Kasumi-1 (cell line): ENCODE measurements around the gene SV2C.

Experiments
- DNase-seq, 2 experiments: peaks; one replicate each; lab custom pipeline; 2025; lab: John Stamatoyannopoulos, UW

The SV2C gene

GRCh38 chr5:76256116-76256889, 173.1 kb downstream of the SV2C start:
- peak; percentile 87 to 90 for DNase-seq

- no peak for DNase-seq
Measured at GRCh38 chr5:76257225-76257833, 174.1 kb downstream of the SV2C start.

- DNase-seq = no peak
Measured at GRCh38 chr5:76257897-76258296, 174.7 kb downstream of the SV2C start.

- no peak for DNase-seq
Measured at GRCh38 chr5:76264681-76265080, 181.5 kb downstream of the SV2C start.

- DNase-seq = no peak
Measured at GRCh38 chr5:76269259-76269931, 186.2 kb downstream of the SV2C start.

GRCh38 chr5:76269932-76270610, 186.9 kb downstream of the SV2C start:
- DNase-seq = no peak

- DNase-seq = no peak
Measured at GRCh38 chr5:76271836-76272235, 188.7 kb downstream of the SV2C start.

GRCh38 chr5:76273206-76273885, 190.2 kb downstream of the SV2C start:
- DNase-seq = peak; percentile 29 to 38

GRCh38 chr5:76274571-76274970, 191.4 kb downstream of the SV2C start:
- no peak for DNase-seq

- DNase-seq = no peak
Measured at GRCh38 chr5:76277736-76278135, 194.6 kb downstream of the SV2C start.

GRCh38 chr5:76278261-76278789, 195.1 kb downstream of the SV2C start:
- DNase-seq = no peak

- DNase-seq = no peak
Measured at GRCh38 chr5:76280494-76280893, 197.3 kb downstream of the SV2C start.

GRCh38 chr5:76283670-76284069, 200.5 kb downstream of the SV2C start:
- no peak for DNase-seq

GRCh38 chr5:76289692-76290091, 206.5 kb downstream of the SV2C start:
- DNase-seq = no peak

- no peak for DNase-seq
Measured at GRCh38 chr5:76290321-76290757, 207.2 kb downstream of the SV2C start.

- DNase-seq = no peak
Measured at GRCh38 chr5:76291305-76292077, 208.3 kb downstream of the SV2C start.

GRCh38 chr5:76292620-76293322, 209.6 kb downstream of the SV2C start:
- DNase-seq = peak; percentile 82 to 85

GRCh38 chr5:76294573-76294972, 211.4 kb downstream of the SV2C start:
- DNase-seq = peak; percentile 70

GRCh38 chr5:76298852-76299251, 215.7 kb downstream of the SV2C start:
- no peak for DNase-seq

- no peak for DNase-seq
Measured at GRCh38 chr5:76299592-76299991, 216.4 kb downstream of the SV2C start.
